KBM-7 (cell line): ENCODE results near the gene PALMD.

Source experiments
- DNase-seq: peaks from one replicate; pipeline ENCODE4 v3.0.0-alpha.2; 2015
- in situ Hi-C: fragments of 300-500 bp; cut with MboI; formaldehyde crosslinking; loops from 2 replicates; pipeline ENCODE4 v1.14.3; 2020; ENCODE audit warnings: low sequenced_read_pairs, low pct_unique_long_range_greater_than_20kb, mixed read lengths

PALMD gene, protein sequence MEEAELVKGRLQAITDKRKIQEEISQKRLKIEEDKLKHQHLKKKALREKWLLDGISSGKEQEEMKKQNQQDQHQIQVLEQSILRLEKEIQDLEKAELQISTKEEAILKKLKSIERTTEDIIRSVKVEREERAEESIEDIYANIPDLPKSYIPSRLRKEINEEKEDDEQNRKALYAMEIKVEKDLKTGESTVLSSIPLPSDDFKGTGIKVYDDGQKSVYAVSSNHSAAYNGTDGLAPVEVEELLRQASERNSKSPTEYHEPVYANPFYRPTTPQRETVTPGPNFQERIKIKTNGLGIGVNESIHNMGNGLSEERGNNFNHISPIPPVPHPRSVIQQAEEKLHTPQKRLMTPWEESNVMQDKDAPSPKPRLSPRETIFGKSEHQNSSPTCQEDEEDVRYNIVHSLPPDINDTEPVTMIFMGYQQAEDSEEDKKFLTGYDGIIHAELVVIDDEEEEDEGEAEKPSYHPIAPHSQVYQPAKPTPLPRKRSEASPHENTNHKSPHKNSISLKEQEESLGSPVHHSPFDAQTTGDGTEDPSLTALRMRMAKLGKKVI

DNA sequence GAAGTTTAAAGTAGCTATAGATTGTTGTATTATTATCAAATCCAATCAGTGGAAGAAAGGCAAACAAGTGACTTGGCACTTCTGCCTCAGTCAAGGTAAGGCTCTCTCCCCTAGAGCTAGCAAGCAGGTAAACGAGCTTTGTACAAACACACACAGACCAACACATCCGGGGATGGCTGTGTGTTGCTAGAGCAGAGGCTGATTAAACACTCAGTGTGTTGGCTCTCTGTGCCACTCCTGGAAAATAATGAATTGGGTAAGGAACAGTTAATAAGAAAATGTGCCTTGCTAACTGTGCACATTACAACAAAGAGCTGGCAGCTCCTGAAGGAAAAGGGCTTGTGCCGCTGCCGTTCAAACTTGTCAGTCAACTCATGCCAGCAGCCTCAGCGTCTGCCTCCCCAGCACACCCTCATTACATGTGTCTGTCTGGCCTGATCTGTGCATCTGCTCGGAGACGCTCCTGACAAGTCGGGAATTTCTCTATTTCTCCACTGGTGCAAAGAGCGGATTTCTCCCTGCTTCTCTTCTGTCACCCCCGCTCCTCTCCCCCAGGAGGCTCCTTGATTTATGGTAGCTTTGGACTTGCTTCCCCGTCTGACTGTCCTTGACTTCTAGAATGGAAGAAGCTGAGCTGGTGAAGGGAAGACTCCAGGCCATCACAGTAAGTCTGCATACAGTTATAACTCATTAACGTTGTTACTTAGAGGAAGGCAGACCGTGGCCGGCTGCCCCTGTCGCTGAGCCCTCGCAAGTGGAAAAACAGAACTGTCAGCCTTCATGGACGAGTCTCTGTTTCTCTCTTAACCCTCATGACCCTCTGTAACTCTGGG, at the start of gene PALMD:
Gene PALMD (plus strand): TSS at position 415 of the 833 bp plus-strand sequence. CDS start 205 bp downstream, at position 620.
- no peak for DNase-seq
- in situ Hi-C loops, result no loop called here

DNA sequence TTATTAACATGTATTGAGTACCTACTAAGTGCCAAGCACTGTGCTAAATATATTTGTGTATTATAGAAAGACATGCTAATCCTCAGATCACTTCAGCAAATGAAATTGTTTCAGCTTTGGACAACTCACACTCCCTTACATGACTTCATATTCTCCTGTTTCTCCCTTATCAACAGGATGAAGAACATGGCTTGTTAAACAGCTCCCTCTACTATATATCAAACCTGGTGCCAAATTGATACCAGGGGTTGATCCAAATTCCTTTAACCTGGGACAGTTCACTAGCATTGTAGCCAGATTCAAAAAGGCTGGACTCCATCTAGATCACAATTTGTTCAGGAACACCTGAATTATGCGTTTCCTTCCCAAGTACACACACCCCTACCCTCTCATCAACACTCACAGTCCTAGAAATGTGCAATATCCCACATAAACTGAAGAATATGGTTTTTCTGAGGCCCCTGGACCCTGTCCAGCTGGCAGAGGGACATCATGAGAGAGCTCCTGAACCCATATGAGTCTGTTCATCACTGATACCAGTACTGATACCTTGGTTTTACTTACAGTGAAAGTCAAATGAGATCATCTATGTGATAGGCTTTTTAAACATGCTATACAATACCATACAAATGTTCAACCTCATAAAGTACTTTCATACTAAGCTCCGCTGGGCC, 47.0 kb upstream of the PALMD start:
- DNase-seq, result no peak
- in situ Hi-C loops, result no loop called here

DNA sequence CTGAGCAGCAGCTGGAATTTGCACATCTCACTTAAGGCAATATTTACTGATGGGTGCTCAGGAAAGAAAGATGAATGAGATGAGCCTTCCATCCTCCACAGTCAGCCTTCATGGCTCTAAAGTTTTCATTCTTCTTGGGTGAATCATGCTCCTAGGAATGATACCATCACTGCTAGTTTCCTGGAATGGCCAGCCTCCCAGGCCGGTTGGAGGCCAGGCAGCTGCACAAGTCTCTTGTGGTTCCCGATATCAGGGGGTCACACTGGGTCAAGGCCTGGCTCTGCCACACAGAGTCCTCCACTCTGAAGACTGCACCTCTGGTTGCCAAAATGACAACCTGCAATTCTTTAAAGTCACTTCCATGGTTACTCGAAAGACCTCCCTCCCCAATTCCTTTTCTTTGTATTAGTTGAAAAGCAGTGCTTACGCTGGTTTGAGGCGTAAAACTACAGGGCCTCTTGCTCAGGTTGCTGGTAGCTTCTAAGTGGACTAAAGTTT, 46.2 kb upstream of the PALMD start:
- DNase-seq, result no peak
- in situ Hi-C loops, result no loop called here

DNA sequence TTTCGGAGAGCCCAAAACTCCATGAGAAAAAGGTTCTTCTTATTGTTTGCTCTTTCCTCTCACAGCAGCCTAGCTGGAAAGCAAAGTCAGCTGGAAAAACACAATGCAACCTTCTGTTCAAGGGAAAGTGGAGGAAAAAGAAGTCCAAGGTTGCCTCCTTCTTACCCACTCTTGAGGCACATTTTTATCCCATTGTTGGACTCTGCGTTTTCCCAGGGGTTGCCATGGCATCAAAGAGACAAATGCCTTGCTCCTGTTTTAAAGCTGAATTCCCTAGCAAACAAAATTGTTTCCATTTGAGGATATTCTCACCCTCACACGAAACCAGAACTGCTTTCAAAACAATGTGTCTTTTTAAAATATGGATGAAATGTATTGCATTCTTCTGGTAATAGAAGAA, 45.1 kb upstream of the PALMD start:
- DNase-seq, result no peak
- in situ Hi-C loops, result no loop called here

DNA sequence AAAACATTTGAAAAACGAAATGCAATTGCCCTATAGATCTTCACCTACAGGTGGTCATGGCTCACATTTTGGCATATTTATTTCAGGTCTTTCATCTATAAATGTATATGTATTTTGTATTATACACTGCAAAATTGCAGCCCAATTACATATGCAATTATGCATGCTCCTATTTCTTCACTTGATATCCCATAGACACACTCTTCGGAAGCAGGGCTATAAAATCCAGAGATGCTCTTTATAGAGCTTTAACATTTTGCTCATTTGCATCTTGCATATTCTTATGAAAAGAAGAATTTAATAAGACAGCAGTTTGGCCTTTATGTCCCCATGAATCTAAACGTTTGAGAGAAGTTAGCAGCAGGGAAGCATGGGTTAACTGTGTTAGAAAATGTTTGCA, 44.7 kb upstream of the PALMD start:
- DNase-seq, result no peak
- in situ Hi-C loops, result no loop called here

DNA sequence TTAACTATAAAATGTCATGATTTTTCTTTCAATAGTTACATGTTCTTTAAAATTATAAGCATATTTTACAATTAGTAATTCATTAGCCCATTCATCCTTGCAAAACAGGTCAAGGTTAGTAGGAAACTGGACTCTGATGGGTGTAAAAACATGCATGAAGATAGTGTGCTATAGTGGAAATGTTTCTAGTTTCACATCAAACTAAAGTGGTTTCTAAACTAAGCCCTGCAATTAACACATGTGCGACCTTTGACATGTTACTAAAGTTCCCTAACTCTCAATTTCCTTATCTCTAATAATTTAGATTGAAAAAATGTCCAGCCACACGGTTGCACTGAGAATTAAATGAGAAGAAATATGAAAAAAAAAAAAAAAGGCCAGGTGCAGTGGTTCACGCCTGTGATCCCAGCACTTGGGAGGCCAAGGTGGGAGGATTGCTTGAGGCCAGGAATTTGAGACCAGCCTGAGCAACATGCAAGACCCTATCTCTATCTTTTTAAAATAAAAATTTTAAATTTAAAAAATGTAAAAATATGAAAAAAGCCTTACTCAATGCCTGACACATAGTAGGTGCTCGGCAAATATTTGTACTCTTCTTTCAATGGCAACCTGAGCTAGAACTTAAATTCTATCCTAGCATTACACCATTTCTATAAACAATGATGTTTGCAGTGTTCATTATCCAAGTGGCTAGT, 44.1 kb upstream of the PALMD start:
- no peak for DNase-seq
- in situ Hi-C loops, result no loop called here

DNA sequence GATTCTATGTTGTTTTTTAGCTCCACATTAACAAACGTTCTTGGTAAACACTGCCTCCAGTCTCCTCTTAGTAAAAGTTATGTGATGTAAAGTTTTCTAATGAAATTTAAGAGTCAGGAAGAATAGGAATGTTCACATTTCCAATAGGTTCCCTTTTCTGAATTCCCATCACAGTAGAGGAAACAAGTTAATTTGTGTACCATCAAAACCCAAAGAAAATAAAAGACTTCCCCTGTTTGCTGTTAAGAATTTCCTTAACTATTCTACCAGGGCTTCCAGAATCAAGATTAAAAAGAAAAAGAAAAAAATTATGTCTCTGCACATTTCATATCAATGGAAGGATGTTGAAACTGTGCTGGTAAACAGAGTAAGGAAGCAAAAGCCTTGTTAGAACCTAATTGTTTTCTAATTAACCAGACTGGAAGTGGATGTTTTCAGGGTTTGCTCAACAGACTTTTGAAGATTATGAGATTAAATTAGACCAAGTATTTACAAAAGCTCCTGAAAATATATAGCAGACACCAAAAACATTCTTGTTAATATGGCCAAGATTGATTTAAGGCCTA, 43.4 kb upstream of the PALMD start:
- DNase-seq, result no peak
- in situ Hi-C loops, result no loop called here

DNA sequence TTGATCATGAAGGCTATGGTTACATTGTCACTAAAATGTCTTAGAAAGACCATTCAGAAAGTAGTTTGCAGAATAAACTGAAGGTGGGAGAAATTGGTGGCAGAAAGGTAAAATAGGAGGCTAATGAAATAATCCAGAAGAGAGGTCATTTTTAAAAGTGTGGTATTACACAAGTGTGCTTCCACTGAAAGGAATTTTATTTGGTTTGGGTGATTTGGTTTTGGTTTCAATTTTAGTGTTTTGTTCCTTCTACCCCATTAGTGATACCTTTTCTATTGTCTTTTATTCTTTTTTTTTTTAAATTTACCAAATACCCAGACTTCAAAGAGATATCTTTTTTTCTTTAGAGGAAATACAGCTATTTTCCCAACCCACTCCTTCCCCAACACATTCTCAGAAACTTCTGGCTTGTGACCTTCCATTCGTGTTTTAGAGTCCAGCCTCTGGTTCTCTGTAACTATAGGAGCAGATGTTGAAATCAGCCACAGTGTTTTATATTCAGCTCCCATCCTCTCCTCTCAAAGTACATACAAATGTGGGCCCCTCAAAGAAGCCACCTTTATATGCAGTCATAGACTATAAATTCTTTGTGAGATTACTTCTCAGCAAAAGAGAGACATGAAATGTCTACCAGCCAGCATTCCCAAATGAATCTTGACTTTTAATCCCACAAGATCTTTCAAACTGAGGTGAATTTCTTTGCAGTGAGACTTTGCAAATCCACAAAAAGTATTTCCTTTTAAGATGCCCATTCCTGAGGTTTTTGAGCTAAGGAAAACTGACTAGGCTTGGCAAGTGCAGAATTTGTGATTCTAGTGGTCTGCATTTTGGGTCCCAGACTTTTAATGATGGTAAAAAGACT, 42.0 kb upstream of the PALMD start:
- no peak for DNase-seq
- in situ Hi-C loops, result no loop called here

DNA sequence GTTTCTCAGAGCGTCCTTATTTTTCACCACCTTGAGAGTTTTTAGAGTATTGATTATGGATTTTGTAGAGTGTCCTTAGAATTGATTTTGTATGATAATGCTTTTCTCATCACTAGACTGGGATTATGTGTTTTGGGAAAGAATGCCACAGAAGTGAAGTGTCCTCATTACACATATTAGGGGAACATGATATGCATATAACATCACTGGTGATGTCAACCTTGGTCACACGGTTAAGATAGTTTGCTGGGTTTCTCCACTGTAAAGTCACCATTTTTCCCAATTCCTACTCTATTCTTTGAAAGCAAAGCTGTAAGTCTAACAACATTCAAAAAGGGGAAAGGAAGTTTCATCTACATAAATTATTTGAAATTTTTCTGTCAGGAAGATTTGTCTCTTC, 39.6 kb upstream of the PALMD start:
- in situ Hi-C loops, result no loop called here
- no peak for DNase-seq

DNA sequence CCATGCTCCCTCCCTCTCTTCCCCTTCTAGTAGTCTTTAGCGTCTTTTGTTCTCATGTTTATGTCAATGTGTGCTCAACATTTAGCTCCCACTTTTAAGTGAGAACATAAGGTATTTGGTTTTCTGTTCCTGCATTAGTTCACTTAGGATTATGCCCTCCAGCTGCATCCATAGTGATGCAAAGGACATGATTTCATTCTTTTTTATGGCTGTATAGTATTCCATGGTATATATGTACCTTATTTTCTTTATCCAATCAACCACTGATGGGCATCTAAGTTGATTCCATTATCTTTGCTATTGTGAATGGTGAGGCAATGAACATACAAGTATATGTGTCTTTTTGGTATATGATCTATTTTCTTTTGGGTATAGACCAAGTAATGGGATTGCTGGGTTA, 38.3 kb upstream of the PALMD start:
- in situ Hi-C loops, result no loop called here
- DNase-seq, result no peak

DNA sequence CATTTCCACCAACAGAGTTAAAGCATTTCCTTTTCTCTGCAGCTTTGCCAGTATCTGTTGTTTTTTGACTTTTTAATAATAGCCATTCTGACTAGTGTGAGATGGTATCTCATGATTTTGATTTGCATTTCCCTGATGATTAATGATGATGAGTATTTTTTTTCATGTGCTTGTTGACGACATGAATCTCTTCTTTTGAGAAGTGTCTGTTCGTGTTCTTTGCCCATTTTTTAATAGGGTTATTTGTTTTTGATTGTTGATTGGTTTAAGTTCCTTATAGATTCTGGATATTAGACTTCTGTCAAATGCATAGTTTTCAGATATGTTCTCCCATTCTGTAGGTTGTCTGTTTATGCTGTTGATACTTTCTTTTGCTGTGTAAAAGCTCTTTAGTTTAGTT, 37.9 kb upstream of the PALMD start:
- in situ Hi-C loops, result no loop called here
- DNase-seq, result no peak

DNA sequence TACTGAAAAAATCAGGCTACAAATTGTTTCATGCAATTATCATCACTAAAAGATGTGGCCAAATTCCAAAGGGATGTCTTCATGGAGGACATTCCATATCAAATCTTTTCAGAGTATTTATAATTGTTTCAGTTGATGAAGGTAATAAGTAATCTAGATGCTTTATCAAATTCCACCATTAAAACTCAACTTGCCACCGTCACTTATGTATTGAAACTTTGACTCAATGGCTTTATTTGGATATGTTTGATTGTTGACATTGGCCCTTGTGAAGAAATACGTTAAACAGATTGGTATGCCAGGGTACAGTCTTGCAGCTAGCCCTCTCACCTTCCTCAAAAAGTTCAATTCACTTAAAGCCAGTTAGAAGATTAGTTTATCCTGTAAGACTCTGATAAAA, 32.2 kb upstream of the PALMD start:
- in situ Hi-C loops, result no loop called here
- DNase-seq, result no peak

DNA sequence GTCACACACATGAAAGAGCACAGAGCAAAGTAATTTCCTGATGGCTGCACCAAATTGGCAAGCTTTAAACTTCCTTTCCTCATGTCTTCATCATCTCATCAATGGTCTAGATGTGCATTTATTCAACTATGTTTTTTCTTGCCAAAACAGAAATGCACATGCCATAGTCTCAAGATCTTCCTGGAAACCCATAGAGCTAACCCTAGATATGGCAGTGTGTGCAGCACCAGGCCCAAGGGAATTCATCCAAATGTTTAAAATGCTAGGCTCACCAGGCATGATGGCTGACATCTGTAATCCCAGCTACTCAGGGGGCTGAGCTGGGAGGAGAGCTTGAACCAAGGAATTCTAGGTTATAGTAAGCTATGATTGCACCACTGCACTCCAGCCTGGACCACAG, 31.2 kb upstream of the PALMD start:
- no peak for DNase-seq
- in situ Hi-C loops, result no loop called here

DNA sequence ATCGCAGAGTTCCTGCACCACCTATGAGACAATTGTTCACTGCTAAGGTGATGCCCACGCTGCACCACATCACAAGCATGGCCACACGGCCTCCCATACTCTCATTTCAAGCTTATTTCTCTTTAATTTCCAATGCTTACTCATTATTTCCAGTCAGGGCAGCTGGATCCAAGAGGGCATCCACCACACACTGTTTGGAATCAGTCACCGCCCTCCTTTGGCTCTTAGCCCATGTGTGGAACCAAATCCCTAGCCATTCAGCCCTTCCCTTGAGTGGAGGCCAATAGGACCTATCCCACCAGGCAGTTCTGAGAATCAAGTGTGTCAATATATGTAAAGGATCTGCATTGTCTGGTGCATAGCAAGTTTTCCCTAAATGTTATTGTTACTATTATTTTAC, 26.3 kb upstream of the PALMD start:
- DNase-seq, result no peak
- in situ Hi-C loops, result no loop called here

DNA sequence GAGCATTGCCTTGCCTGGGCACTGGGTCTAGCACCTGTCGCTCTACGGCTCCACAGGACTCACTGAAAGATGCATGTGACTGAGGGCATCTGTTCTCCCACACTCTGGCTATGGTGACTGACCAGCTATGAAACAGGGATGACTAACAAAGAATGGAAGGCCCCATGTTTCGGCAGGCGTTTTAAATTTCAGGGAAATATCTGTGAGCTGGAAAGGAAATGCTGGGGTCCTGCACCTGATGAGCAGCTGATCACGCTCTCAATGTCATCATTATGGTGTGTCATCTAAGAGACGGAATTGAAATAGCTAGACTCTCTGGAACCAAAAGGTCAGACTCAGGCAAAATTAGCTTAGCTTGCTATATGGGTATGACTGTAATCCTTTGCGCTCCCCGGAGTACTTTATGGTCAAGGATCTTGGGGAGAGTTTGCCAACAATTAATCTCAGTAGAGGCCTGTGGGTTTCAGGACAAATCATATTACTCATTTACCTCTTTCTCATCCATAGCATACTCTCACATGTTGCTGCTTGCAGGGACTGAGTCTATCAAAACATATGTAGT, 24.5 kb upstream of the PALMD start:
- no peak for DNase-seq
- in situ Hi-C loops, result no loop called here

DNA sequence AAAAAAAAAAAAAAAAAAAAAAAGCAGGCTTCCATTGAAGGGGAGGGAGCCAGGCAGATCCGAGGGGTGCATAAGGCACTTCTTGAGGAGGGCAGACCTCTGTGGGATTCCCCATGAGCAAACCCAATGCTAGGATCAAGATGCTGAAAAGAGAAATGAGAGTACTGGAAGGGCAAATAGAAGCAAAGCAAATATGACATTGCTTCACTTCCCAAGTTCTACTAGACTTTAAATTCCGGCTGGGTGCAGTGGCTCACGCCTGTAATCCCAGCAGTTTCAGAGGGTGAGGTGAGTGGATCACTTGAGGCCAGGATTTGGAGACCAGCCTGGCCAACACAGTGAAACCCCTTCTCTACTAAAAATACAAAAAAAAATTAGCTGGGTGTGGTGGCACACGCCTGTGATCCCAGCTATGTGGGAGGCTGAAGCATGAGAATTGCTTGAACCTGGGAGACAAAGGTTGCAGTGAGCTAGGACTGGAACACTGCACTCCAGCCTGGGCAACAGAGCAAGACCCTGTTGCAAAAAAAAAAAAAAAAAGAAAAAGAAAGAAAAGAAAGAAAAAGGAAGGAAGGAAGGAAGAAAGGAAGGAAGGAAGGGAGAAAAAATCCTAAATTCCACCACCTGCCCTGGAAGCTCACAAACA, 23.1 kb upstream of the PALMD start:
- DNase-seq, result no peak
- in situ Hi-C loops, result no loop called here

DNA sequence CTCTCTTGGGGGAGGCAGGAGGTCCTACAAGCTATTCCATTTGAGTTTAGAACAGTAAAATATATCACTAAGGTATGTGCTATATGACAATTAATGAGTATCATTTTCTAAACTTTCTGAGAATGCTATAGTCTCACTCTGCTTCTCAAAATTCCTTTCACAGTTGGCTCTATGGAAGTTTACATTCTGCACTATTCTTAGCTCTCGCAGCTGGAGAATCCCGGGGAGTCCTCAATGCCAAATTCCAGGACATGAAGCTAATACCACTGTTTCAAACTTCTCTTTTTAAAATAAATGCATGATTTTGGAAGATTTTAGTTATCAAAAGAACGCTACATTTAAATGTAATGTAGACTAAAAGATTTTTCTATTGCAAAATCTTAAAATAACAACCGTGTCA, 22.4 kb upstream of the PALMD start:
- DNase-seq, result no peak
- in situ Hi-C loops, result no loop called here
